Right atrium auricular region (tissue), 2 donors: ENCODE results near the gene GABRR3. TPM values are rescaled to one million over a fixed set of nuclear protein-coding genes. Genes with fewer than 3 reads are reported as not detected.

Source experiments
- DNase-seq: peaks from one replicate; pipeline ENCODE4 v3.0.0-alpha.2; 2019; ENCODE audit warnings: low spot score
- H3K27ac ChIP-seq, 2 donors: fragments of 200-600 bp; sonication (generic); 1 replicate in 1 of 2; 2 replicates in 1 of 2; pipeline ENCODE4 v1.5.1; 2016 to 2019
- H3K27me3 ChIP-seq, 2 donors: fragments of 200-600 bp; sonication (generic); one replicate each; pipeline versions ENCODE4 v1.5.1 to v1.6.0; 2017 to 2019
- H3K36me3 ChIP-seq: fragments of 200-600 bp; sonication (generic); one replicate; pipeline ENCODE4 v1.5.1; 2016
- H3K4me1 ChIP-seq, 2 donors: fragments of 200-600 bp; sonication (generic); one replicate each; pipeline versions ENCODE4 v1.5.1 to v1.6.0; 2017 to 2019
- H3K4me3 ChIP-seq, 2 donors: fragments of 200-600 bp; sonication (generic); 1 replicate in 1 of 2; 2 replicates in 1 of 2; pipeline ENCODE4 v1.5.1; 2017 to 2019; ENCODE audit warnings: mild to moderate bottlenecking in 1 of 2, moderate library complexity in 1 of 2
- H3K9me3 ChIP-seq, 2 donors: fragments of 200-600 bp; sonication (generic); one replicate each; pipeline ENCODE4 v1.5.1; 2019
- total RNA-seq, 2 donors: library from RNA; depleted of rRNA; stranded (reverse); fragments of >200 nt; gene quantifications; one replicate each; pipeline ENCODE4 v1.1.0, GENCODE V29; 2016
- TF ChIP-seq, protein P1 (sequence below), 2 donors: fragments of 200-600 bp; sonication (generic); IDR thresholded peaks; one replicate each; pipeline ENCODE4 v1.5.1; 2019; ENCODE audit warnings: antibody characterized with exemption in 2 of 2

Gene GABRR3
- not detected for total RNA-seq

DNA sequence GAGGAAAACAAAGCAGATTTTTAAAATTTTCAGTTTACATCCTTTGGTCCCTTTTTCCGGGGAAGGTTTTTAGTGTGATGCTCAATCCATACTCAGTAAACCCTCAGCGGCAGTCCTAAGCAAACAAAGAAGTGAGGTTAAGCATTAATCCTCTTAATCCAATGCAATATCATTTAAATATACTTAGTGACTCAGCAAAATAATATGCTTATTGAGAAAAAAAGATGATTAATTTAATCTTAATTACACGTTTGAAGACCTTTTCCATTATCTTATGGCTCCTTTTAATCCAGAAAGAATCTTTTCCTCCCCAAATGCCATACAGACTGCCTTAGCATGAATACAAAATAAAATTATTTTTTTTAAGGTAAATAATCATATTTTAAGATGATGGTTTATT is at the start of gene GABRR3:
Gene GABRR3 (minus strand): TSS at position 108 of the 400 bp plus-strand sequence. CDS start 328 bp downstream, outside the sequence.
- no peaks in the 10 kb centered on the region for H3K36me3 ChIP-seq
- H3K9me3 ChIP-seq: no peaks in the 10 kb centered on the region
- H3K4me1 ChIP-seq: no peaks in the 10 kb centered on the region
- no peak within 1 kb of the TSS for H3K27ac ChIP-seq
- H3K4me3 ChIP-seq: no peak within 1 kb of the TSS
- no peak for DNase-seq
- TF ChIP-seq, protein P1, sequence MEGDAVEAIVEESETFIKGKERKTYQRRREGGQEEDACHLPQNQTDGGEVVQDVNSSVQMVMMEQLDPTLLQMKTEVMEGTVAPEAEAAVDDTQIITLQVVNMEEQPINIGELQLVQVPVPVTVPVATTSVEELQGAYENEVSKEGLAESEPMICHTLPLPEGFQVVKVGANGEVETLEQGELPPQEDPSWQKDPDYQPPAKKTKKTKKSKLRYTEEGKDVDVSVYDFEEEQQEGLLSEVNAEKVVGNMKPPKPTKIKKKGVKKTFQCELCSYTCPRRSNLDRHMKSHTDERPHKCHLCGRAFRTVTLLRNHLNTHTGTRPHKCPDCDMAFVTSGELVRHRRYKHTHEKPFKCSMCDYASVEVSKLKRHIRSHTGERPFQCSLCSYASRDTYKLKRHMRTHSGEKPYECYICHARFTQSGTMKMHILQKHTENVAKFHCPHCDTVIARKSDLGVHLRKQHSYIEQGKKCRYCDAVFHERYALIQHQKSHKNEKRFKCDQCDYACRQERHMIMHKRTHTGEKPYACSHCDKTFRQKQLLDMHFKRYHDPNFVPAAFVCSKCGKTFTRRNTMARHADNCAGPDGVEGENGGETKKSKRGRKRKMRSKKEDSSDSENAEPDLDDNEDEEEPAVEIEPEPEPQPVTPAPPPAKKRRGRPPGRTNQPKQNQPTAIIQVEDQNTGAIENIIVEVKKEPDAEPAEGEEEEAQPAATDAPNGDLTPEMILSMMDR (IDR thresholded peaks at IDR 0.05): no peak
- H3K27me3 ChIP-seq: no peaks in the 10 kb centered on the region

- Histone ChIP-seq H3K4me1 (no peaks in the 10 kb centered on the region), H3K4me3 (no peak overlapping the region), H3K27me3 (no peaks in the 10 kb centered on the region), H3K27ac (no peak overlapping the region), H3K36me3 (no peaks in the 10 kb centered on the region), H3K9me3 (no peaks in the 10 kb centered on the region)
- DNase-seq: no peak
- TF ChIP-seq, protein P1 (IDR thresholded peaks at IDR 0.05): no peak
Measured at GRCh38 chr3:98073486-98073885, 38.4 kb upstream of the GABRR3 start.

DNA sequence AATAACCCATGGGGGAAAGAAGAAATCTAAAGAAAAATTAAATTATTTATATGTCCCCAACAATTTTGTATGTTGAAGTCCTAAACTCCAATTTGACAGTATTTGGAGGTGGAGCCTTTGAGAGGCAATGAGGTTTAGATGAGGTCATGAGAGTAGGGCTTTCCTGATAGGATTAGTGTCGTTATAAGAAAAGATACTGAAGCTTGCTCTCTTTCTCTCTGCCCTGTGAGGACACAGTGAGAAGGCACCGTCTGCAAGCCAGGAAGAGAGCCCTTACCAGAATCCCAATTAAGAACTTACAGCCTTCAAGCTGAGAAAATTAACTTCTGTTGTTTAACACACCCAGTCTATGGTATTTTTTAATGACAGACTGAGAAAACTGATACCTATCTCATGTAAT is 35.7 kb upstream of the GABRR3 start:
- Histone ChIP-seq H3K9me3 (no peaks in the 10 kb centered on the region), H3K4me1 (no peaks in the 10 kb centered on the region), H3K4me3 (no peak overlapping the region), H3K27ac (no peak overlapping the region), H3K36me3 (no peaks in the 10 kb centered on the region), H3K27me3 (no peaks in the 10 kb centered on the region)
- TF ChIP-seq, protein P1 (IDR thresholded peaks at IDR 0.05): no peak
- DNase-seq: no peak

DNA sequence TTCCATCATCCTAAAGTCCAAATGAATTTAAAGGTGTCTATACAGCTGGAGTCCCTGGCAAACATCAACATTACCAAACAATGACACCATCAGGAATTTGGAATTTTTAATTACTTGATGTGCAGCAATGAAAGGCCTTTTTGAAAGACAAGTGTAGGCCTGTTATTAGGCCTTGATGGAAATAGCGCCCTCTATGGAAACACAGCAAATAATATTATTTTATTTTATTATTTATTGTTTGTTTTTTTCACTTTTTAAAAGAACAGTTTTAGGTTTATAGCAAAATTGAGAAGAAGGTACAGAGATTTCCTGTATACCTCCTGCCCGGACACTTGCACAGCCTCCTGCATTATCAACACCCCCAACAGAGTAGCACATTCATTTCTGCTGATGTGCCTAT is 33.7 kb upstream of the GABRR3 start:
- TF ChIP-seq, protein P1 (IDR thresholded peaks at IDR 0.05): peak in 1 of 2 donors; percentile 16
- no peaks in the 10 kb centered on the region for H3K4me1 ChIP-seq
- H3K27me3 ChIP-seq: no peaks in the 10 kb centered on the region
- DNase-seq: no peak
- no peaks in the 10 kb centered on the region for H3K9me3 ChIP-seq
- no peaks in the 10 kb centered on the region for H3K36me3 ChIP-seq
- no peak overlapping the region for H3K27ac ChIP-seq
- H3K4me3 ChIP-seq: no peak overlapping the region

DNA sequence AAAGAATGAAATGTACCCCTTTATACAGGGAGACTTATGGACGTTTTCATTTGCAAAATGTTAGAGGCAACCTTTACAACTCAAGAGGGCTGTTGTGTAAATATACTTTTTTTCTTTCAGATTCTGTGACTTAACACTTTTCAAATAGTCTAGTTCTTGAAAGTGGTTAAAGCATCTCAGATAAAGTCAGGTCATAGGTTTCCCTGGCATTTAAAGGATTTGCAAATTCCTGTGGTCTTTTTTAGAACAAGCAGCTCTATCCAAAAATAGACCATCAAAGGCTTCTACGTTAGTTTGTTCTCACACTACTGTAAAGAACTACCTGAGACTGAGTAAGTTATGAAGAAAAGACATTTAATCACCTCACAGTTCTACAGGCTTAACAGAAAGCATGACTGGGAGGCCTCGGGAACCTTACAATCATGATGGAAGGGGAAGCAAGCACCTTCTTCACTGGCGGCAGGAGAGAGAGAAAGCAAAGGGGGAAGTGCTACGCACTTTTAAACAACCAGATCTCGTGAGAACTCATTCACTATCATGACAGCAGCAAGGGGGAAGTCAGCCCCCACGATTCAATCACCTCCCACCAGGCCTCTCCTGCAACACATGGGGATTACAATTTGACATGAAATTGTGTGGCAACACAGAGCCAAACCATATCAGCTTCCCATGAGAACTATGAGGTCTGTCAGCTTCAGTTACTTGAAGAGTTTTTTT is 23.3 kb upstream of the GABRR3 start:
- Histone ChIP-seq H3K9me3 (no peaks in the 10 kb centered on the region), H3K4me3 (no peak overlapping the region), H3K27me3 (no peaks in the 10 kb centered on the region), H3K36me3 (no peaks in the 10 kb centered on the region), H3K4me1 (no peaks in the 10 kb centered on the region), H3K27ac (no peak overlapping the region)
- TF ChIP-seq, protein P1 (IDR thresholded peaks at IDR 0.05): no peak
- no peak for DNase-seq

DNA sequence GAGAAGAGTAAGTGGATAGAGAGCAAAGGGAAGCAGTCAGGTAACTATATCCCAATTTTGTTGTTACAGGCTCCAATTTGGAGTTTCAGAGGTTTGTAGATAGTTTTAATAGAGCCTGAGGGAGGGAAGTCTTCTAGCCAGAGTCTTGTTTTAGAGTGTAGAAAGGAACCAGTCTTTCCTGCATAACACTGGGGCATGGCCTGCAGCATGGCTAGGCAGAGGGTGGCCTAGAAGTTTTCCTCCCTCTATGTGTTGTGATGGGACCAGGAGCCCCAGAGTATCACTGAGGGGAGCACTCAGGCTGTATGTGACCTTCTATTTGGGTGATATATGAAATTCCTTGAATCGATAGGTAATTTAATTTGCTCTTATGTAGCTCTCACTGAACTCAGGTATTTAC is 22.5 kb upstream of the GABRR3 start:
- no peaks in the 10 kb centered on the region for H3K36me3 ChIP-seq
- no peak for DNase-seq
- H3K27ac ChIP-seq: no peak overlapping the region
- H3K4me1 ChIP-seq: no peaks in the 10 kb centered on the region
- H3K27me3 ChIP-seq: no peaks in the 10 kb centered on the region
- H3K9me3 ChIP-seq: no peaks in the 10 kb centered on the region
- TF ChIP-seq, protein P1 (IDR thresholded peaks at IDR 0.05): no peak
- no peak overlapping the region for H3K4me3 ChIP-seq
